ENCODE measurements around the gene GRIK4.

GRIK4 gene

GRCh38 chr11:120635136-120635810 is 123.7 kb downstream of the GRIK4 start:
- no peak for DNase-seq (ENCODE audit: low read depth)

GRCh38 chr11:120637131-120637530 is 125.6 kb downstream of the GRIK4 start:
- DNase-seq (ENCODE audit: low read depth): no peak

- DNase-seq (ENCODE audit: low read depth): no peak
These were observed 130.8 kb downstream of the GRIK4 start for GRCh38 chr11:120642196-120642894.

GRCh38 chr11:120643284-120643683 is 131.7 kb downstream of the GRIK4 start:
- no peak for DNase-seq (ENCODE audit: low read depth)

- DNase-seq (ENCODE audit: low read depth): no peak
These were observed 134.1 kb downstream of the GRIK4 start for GRCh38 chr11:120645639-120646038.

GRCh38 chr11:120646206-120646605 is 134.7 kb downstream of the GRIK4 start:
- DNase-seq (ENCODE audit: low read depth): no peak

- DNase-seq (ENCODE audit: low read depth): no peak
These were observed 136.1 kb downstream of the GRIK4 start for GRCh38 chr11:120647681-120648080.

- DNase-seq (ENCODE audit: low read depth): no peak
These were observed 137.2 kb downstream of the GRIK4 start for GRCh38 chr11:120648771-120649170.

- DNase-seq (ENCODE audit: low read depth): no peak
These were observed 137.8 kb downstream of the GRIK4 start for GRCh38 chr11:120649316-120649715.

- DNase-seq (ENCODE audit: low read depth): no peak
These were observed 139.8 kb downstream of the GRIK4 start for GRCh38 chr11:120651396-120651795.

GRCh38 chr11:120651836-120652235 is 140.3 kb downstream of the GRIK4 start:
- DNase-seq (ENCODE audit: low read depth): no peak

- DNase-seq (ENCODE audit: low read depth): no peak
These were observed 141.3 kb downstream of the GRIK4 start for GRCh38 chr11:120652705-120653335.

- DNase-seq (ENCODE audit: low read depth): no peak
These were observed 144.0 kb downstream of the GRIK4 start for GRCh38 chr11:120655589-120655988.

GRCh38 chr11:120657306-120658070 is 145.9 kb downstream of the GRIK4 start:
- no peak for DNase-seq (ENCODE audit: low read depth)

GRCh38 chr11:120658071-120658423 is 146.5 kb downstream of the GRIK4 start:
- no peak for DNase-seq (ENCODE audit: low read depth)

- no peak for DNase-seq (ENCODE audit: low read depth)
These were observed 147.5 kb downstream of the GRIK4 start for GRCh38 chr11:120659076-120659475.

- no peak for DNase-seq (ENCODE audit: low read depth)
These were observed 148.5 kb downstream of the GRIK4 start for GRCh38 chr11:120660024-120660565.

GRCh38 chr11:120662071-120662676 is 150.6 kb downstream of the GRIK4 start:
- DNase-seq (ENCODE audit: low read depth): no peak

GRCh38 chr11:120663142-120663541 is 151.6 kb downstream of the GRIK4 start:
- no peak for DNase-seq (ENCODE audit: low read depth)

GRCh38 chr11:120666121-120666639 is 154.6 kb downstream of the GRIK4 start:
- DNase-seq (ENCODE audit: low read depth): no peak

- DNase-seq (ENCODE audit: low read depth): no peak
These were observed 155.7 kb downstream of the GRIK4 start for GRCh38 chr11:120667281-120667680.

GRCh38 chr11:120667934-120668333 is 156.4 kb downstream of the GRIK4 start:
- no peak for DNase-seq (ENCODE audit: low read depth)

All from stimulated activated CD8-positive, alpha-beta memory T cell treated with anti-CD3 and anti-CD28 coated beads, Interleukin-15, amount 100 ng/mL, for 1 hour (primary cell).